ENCODE results near the gene GET4. TPM values are rescaled to one million over a fixed set of nuclear protein-coding genes. Genes with fewer than 3 reads are reported as not detected.

The GET4 gene
- total RNA-seq, 4 donors from 2014 or later = 16.3 to 35.0 (median 17.9) TPM

DNA sequence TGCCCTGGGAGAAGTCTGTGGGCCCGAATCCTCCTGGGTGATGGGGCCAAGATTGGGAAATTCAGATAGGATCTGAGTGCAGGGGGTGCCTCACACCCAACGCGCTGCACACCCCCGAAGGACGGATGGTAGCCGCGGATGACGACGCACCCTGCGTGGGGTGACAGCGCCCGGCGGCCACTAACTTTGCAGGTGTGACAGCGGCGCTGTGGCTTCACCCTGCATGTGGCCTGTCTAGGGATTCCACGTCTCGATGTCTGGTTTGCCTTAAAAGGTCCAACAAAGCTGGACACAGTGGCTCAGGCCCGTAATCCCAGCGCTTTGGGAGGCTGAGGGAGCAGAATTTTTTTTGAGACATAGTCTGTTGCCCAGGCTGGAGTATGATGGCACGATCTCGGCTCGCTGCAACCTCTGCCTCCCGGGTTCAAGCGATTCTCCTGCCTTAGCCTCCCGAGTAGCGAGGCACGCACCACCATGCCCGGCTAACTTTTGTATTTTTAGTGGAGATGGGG, 59.6 kb downstream of the GET4 start:
- TF ChIP-seq, protein P1, sequence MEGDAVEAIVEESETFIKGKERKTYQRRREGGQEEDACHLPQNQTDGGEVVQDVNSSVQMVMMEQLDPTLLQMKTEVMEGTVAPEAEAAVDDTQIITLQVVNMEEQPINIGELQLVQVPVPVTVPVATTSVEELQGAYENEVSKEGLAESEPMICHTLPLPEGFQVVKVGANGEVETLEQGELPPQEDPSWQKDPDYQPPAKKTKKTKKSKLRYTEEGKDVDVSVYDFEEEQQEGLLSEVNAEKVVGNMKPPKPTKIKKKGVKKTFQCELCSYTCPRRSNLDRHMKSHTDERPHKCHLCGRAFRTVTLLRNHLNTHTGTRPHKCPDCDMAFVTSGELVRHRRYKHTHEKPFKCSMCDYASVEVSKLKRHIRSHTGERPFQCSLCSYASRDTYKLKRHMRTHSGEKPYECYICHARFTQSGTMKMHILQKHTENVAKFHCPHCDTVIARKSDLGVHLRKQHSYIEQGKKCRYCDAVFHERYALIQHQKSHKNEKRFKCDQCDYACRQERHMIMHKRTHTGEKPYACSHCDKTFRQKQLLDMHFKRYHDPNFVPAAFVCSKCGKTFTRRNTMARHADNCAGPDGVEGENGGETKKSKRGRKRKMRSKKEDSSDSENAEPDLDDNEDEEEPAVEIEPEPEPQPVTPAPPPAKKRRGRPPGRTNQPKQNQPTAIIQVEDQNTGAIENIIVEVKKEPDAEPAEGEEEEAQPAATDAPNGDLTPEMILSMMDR (IDR thresholded peaks at IDR 0.05; ENCODE audit: low read depth) = no peak

DNA sequence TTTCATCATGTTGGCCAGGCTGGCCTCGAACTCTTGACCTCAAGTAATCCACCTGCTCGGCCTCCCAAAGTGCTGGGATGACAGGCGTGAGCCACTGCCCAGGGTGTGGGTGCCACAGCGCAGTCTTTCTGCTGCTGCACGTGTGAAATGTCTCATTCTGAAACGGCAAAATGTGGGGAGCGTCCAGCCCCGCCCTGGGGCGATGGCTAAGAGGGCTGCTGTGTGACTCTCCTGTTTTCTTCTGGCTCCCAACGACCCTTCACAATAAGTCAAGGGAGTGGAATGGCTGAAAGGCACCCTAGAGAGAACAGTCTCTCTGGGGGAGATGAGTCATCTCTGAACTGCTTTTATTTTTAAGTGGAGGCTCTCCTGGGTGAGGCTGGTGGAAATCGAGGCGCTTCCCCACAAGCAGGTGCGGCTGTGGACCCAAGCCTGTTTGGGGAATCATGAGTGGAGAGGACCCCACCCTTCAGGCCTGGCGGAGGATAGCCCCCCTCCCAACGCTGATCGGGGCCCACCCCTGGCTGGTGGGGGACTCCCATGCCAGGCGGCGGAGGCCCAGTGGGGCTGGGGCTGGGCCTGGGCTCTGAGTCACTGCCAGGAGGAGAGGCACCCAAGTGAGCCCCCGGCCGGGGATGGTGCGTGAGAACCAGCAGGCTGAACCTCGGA, 60.2 kb downstream of the GET4 start:
- TF ChIP-seq, protein P1 (IDR thresholded peaks at IDR 0.05; ENCODE audit: low read depth) = no peak

DNA sequence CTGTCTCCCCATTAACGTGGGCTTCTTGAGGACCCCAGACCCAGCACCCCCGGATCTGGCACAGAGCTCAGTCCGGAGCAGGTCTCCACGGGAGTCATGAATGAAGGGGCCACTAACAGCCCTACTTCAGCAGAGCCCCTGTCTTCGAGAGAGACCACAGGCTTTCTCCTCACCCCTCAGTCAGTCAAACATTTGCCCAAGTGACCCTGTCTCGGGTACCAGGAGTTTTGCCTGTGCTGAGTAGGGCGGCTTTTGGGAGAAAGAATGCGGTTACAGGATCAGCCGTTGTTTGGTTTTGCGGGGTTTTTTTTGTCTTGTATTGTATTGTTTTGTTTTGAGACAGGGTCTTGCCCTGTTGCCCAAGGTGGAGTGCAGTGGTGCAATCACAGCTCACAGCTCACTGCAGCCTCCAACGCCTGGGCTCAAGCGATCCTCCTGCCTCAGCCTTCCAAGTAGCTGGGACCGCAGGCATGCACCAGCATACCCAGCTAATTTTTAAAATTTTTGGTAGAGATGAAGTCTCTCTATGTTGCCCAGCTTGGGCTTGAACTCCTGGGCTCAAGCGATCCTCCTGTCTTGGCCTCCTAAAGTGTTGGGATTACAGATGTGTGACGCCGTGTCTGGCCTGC, 61.6 kb downstream of the GET4 start:
- TF ChIP-seq, protein P1 (IDR thresholded peaks at IDR 0.05; ENCODE audit: low read depth) = no peak

DNA sequence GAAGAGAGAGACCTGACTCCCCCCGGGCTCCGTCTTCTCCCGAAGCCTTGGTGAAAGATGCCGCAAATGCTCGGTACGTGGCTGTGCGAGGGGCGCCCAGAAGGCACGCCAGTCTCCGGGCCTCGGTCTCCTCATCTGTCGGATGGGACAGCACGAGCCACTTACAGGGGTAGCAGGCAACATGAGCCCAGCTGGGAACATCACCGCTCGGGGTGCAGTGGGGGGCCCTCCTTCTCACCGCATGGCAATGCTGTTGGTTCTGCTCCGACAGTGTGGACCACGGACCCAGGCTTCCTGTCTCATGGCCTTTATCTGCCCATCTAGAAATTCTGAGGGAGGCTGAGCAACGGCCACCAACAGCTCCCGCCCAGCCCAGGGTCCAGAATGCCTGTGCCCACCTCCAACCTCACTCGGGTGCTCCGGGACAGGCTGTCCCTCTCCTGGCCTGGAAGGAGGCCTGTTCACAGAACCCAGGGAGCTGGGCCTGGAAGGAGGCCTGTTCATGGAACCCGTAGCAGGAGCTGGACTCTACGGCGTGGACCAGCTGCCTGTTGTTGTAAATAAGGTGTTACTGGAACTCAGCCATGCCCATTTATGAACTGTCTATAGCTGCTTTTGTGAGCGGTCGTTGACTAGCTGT, 62.3 kb downstream of the GET4 start:
- TF ChIP-seq, protein P1 (IDR thresholded peaks at IDR 0.05; ENCODE audit: low read depth) = no peak

DNA sequence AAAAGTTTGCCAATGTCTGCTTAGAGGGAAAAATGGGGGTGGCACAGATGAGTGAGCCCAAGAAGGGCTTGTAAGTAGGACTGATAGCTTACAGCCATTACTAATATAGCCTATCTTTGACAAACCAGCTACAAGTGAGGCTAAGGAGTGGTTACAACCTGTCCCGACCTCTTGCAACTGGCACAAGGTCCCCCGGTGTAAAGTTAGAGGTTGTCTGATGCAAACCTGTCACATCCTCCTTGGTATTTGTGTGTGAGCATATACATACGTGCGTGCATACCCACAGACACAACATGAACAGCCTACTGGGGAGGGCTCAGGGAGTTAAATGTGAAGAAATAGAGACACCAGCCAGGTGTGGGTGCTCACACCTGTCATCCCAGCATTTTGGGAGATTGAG, 63.5 kb downstream of the GET4 start:
- TF ChIP-seq, protein P1 (IDR thresholded peaks at IDR 0.05; ENCODE audit: low read depth) = no peak

DNA sequence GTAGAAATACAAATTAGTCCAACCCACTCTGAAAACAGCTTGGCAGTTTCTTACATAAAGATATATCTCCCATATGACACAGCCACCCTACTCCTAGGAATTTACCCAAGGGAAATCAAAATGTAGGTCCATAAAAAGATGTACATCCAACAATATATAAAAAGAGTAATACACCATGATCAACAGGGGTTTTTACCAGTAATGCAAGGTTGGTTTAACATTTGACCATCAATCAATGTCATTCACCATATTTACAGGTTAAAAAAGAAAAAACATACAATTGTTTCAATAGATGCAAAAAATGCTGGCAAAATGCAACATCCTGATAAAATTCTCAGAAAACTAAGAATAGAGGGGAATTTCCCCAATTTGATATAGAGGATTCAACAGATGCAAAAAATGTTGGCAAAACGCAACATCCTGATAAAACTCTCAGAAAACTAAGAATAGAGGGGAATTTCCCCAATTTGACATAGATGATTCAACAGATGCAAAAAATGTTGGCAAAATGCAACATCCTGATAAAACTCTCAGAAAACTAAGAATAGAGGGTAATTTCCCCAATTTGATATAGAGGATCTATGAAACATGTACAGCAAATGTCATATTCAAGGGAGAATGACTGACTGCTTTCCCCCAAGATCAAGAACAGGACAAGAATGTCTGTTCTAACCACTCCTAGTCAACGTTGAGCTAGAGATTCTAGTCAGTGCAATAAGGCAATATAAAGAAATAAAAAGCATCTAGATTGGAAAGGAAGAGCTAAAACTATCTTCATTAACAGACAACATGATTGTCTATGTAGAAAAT, 64.5 kb downstream of the GET4 start:
- TF ChIP-seq, protein P1 (IDR thresholded peaks at IDR 0.05; ENCODE audit: low read depth) = no peak

Data from subcutaneous adipose tissue (tissue), 4 donors.